DMS153 treated with DMSO at 0.1 percent for 48 hours (cell line): ENCODE data around the gene TUBB3.
"Not testable (repeated sequence)": the region's sequence is repeated elsewhere in the genome, so short reads cannot be mapped to it uniquely, and the experiment has no call there.

Source experiments
- DNase-seq: peaks from one replicate; lab custom pipeline; 2025; ENCODE audit not compliant: unreplicated experiment; lab: John Stamatoyannopoulos, UW

The TUBB3 gene

GRCh38 chr16:89964201-89964600 is 41.1 kb downstream of the TUBB3 start:
- DNase-seq, result no peak

GRCh38 chr16:89965447-89966225 is 42.5 kb downstream of the TUBB3 start:
- no peak for DNase-seq

- no peak for DNase-seq
These were observed 43.6 kb downstream of the TUBB3 start for GRCh38 chr16:89966756-89967155.

GRCh38 chr16:89967436-89967835 is 44.3 kb downstream of the TUBB3 start:
- DNase-seq, result not testable (repeated sequence)

- DNase-seq, result not testable (repeated sequence)
These were observed 44.9 kb downstream of the TUBB3 start for GRCh38 chr16:89968074-89968473.

- DNase-seq, result no peak
These were observed 46.7 kb downstream of the TUBB3 start for GRCh38 chr16:89969741-89970410.

- no peak for DNase-seq
These were observed 48.5 kb downstream of the TUBB3 start for GRCh38 chr16:89971495-89972243.

GRCh38 chr16:89972244-89973234 is 49.4 kb downstream of the TUBB3 start:
- peak; percentile 82 for DNase-seq

GRCh38 chr16:89973235-89973634 is 50.1 kb downstream of the TUBB3 start:
- no peak for DNase-seq

GRCh38 chr16:89973654-89974335 is 50.7 kb downstream of the TUBB3 start:
- no peak for DNase-seq

GRCh38 chr16:89974870-89975269 is 51.7 kb downstream of the TUBB3 start:
- DNase-seq, result no peak

- no peak for DNase-seq
These were observed 58.3 kb downstream of the TUBB3 start for GRCh38 chr16:89981414-89981813.

GRCh38 chr16:89982318-89982717 is 59.2 kb downstream of the TUBB3 start:
- no peak for DNase-seq

- DNase-seq, result no peak
These were observed 60.4 kb downstream of the TUBB3 start for GRCh38 chr16:89983536-89983935.

- no peak for DNase-seq
These were observed 61.1 kb downstream of the TUBB3 start for GRCh38 chr16:89984216-89984615.

GRCh38 chr16:89985219-89985618 is 62.1 kb downstream of the TUBB3 start:
- DNase-seq, result no peak
